Endothelial cell (in vitro differentiated cells): ENCODE results near the gene CPNE6. TPM values are rescaled to one million over a fixed set of nuclear protein-coding genes. Genes with fewer than 3 reads are reported as not detected.

Experiments used
- DNase-seq: peaks from one replicate; pipeline ENCODE4 v3.0.0; 2021; ENCODE audit warnings: low spot score
- H3K27ac Mint-ChIP-seq: one replicate; pipeline ENCODE4 v1.8.0; 2021; ENCODE audit warnings: mixed read lengths, inconsistent platforms; ENCODE audit not compliant: unreplicated experiment
- H3K27me3 Mint-ChIP-seq: one replicate; pipeline ENCODE4 v1.8.0; 2021; ENCODE audit warnings: mild to moderate bottlenecking, moderate library complexity, mixed read lengths, inconsistent platforms; ENCODE audit not compliant: unreplicated experiment
- H3K36me3 Mint-ChIP-seq: one replicate; pipeline ENCODE4 v1.8.0; 2021; ENCODE audit warnings: mild to moderate bottlenecking, low read depth, mixed read lengths, inconsistent platforms; ENCODE audit not compliant: unreplicated experiment
- H3K4me1 Mint-ChIP-seq: one replicate; pipeline ENCODE4 v1.8.0; 2021; ENCODE audit warnings: mild to moderate bottlenecking, mixed read lengths, inconsistent platforms; ENCODE audit not compliant: unreplicated experiment
- H3K4me3 Mint-ChIP-seq: one replicate; pipeline ENCODE4 v1.8.0; 2021; ENCODE audit warnings: mild to moderate bottlenecking, mixed read lengths, inconsistent platforms; ENCODE audit not compliant: unreplicated experiment
- H3K9me3 Mint-ChIP-seq: one replicate; pipeline ENCODE4 v1.8.0; 2021; ENCODE audit warnings: mixed read lengths, inconsistent platforms; ENCODE audit not compliant: unreplicated experiment
- CTCF ChIP-seq: fragments of 200-600 bp; sonication (generic); IDR thresholded peaks from one replicate; pipeline ENCODE4 v1.5.0; 2021; ENCODE audit warnings: antibody characterized with exemption; ENCODE audit not compliant: unreplicated experiment
- total RNA-seq: library from RNA; stranded (reverse); fragmentation: NEBNext Ultra II Directional; extraction: Animal tissue kit (Norgen Biotek cat#: 25700); gene quantifications from one replicate; pipeline ENCODE4 v1.2.1, GENCODE V29; 2021; ENCODE audit not compliant: unreplicated experiment

Gene CPNE6
- total RNA-seq, 1 donor from 2014 or later, result not detected

- Mint-ChIP-seq H3K36me3 (no peaks in the 10 kb centered on the region), H3K27ac (peak overlapping the region; percentile 64), H3K27me3 (peaks cover 23% of the 10 kb centered on the region), H3K4me3 (peak overlapping the region; percentile 37), H3K4me1 (no peaks in the 10 kb centered on the region), H3K9me3 (no peaks in the 10 kb centered on the region)
- no peak for DNase-seq
- no peak for TF ChIP-seq CTCF
Observed at GRCh38 chr14:24058951-24059475, 12.3 kb upstream of the CPNE6 start.

GRCh38 chr14:24059841-24060388 lies 11.4 kb upstream of the CPNE6 start:
- Mint-ChIP-seq H3K27ac (no peak overlapping the region), H3K9me3 (no peaks in the 10 kb centered on the region), H3K27me3 (peaks cover 20% of the 10 kb centered on the region), H3K36me3 (no peaks in the 10 kb centered on the region), H3K4me1 (no peaks in the 10 kb centered on the region), H3K4me3 (no peak overlapping the region)
- no peak for TF ChIP-seq CTCF
- no peak for DNase-seq

- Mint-ChIP-seq H3K9me3 (no peaks in the 10 kb centered on the region), H3K4me1 (no peaks in the 10 kb centered on the region), H3K27ac (no peak overlapping the region), H3K36me3 (no peaks in the 10 kb centered on the region), H3K27me3 (peaks cover 16% of the 10 kb centered on the region), H3K4me3 (no peak overlapping the region)
- no peak for DNase-seq
- TF ChIP-seq CTCF, result no peak
Observed at GRCh38 chr14:24060443-24060842, 10.9 kb upstream of the CPNE6 start.

- DNase-seq, result no peak
- Mint-ChIP-seq H3K4me3 (no peak overlapping the region), H3K4me1 (no peaks in the 10 kb centered on the region), H3K9me3 (no peaks in the 10 kb centered on the region), H3K27ac (no peak overlapping the region), H3K36me3 (no peaks in the 10 kb centered on the region), H3K27me3 (peaks cover 16% of the 10 kb centered on the region)
- no peak for TF ChIP-seq CTCF
Observed at GRCh38 chr14:24060984-24061913, 10.1 kb upstream of the CPNE6 start.
